A549 treated with GW870086 at 1 μM for 4 hours (cell line): Measurements from ENCODE around the gene MAP7D1. TPM values are rescaled to one million over a fixed set of nuclear protein-coding genes. Genes with fewer than 3 reads are reported as not detected.

Experiments used
- total RNA-seq: library from RNA; stranded (reverse); fragments of 200-300 nt; extraction: Qiagen RNA extraction; gene quantifications from 5 replicates; pipeline ENCODE4 v1.2.3, GENCODE V29; 2022; ENCODE audit warnings: low read depth

MAP7D1 gene
- total RNA-seq, result 176 to 195 TPM (median 184 TPM) in 5 replicates

GRCh38 chr1:36155408-36156328 lies at the start of gene MAP7D1:
Gene MAP7D1 (plus strand): TSS chr1:36156160. CDS start chr1:36156418, 258 bp downstream.

DNA sequence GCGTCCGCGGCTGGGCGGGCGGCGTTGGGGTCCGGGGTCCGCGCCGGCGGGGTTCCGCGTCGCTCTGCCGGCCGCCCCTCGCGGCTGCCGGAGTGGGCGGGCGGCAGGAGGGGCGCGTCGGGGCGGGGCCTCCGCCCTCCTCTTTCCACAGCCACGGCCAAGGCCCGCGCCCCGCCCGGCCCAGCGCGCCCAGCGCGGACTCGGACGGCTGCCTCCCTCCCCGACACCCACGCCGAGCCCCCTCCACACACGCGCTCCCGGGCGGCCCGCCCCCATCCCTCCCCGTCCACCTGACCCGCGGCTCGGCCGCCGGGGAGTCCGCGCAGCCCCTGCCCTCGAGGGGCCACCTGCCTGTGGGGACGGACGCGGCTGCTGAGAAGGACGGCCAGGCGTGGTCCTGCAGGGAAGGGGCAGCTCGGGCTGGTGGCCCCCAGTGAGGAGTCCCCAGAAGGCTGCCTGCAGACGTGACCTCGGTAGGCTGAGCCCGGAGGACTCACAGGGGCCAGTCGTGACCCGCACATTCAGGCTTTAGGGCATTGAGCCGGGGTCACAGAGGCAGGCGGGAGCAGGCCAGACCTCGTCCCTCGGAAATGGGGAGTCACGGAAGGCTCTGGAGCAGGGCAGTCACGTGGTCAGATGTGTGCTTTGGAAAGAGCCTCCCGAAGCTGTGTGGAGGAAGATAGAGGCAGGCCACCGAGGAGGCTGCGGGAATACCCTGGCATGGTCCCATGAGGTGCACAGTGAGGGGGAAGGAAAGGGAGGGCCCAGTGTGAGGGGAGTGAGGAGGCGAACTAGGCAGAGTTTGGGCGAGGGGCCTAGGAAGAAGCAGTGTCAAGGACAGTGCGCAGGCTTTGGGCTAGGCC lies 30.6 kb upstream of the MAP7D1 start, which contains the start of gene COL8A2:
TSS of gene COL8A2 (minus strand) at position 94 of the 863 bp plus-strand sequence. CDS start 24,980 bp downstream, outside the sequence.

GRCh38 chr1:36149237-36149972 lies 6.6 kb upstream of the MAP7D1 start, which contains the start of gene TRAPPC3:
Gene TRAPPC3 (minus strand): TSS chr1:36149486. CDS start chr1:36149378, 108 bp downstream.

DNA sequence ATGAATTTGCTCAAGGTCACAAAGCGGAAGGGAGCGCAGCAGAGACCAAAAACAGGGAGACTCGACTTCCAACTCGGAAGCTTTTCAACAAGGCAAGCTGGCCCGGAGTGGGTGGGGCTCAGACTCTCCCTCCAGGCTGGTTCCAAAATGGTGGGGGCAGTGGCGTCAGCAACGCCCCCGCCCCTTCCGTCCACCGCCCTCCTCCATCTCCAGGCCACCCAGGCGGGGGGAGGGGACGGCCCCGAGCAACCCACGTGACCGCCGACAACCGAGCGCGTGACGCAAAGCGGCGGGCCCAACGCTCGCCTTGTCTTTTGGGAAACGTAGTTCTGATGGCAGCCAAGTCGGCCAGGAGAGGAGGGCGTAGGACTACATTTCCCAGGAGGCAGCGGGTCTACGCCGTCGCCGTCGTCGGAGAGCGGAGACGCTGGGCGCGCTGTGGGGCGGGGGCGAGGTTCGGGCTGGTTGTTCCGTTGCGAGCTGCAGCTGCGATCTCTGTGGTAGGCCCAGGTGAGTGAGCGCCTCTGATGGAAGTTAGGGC lies 68.1 kb downstream of the MAP7D1 start, which contains the start of gene THRAP3:
TSS of gene THRAP3 (plus strand) at position 448 of the 541 bp plus-strand sequence. CDS start 58,121 bp downstream, outside the sequence.

Other genes with a start within 250 kb of the MAP7D1 start
- 5.5 to 8.1 TPM (median 7.1 TPM) in 5 replicates for gene AGO3, start 225.1 kb upstream of the MAP7D1 start, total RNA-seq
- not detected in 5 replicates for gene TEKT2, start 72.1 kb upstream of the MAP7D1 start, total RNA-seq
- gene ADPRS, start 67.3 kb upstream of the MAP7D1 start, total RNA-seq, result 23.7 to 31.7 TPM (median 28.6 TPM) in 5 replicates
- gene COL8A2, start 30.9 kb upstream of the MAP7D1 start, total RNA-seq, result 0.07 to 0.19 TPM (median 0.10 TPM) in 5 replicates
- 73.8 to 83.7 TPM (median 78.8 TPM) in 5 replicates for gene TRAPPC3, start 6.7 kb upstream of the MAP7D1 start, total RNA-seq
- gene THRAP3, start 68.3 kb downstream of the MAP7D1 start, total RNA-seq, result 58.1 to 70.9 TPM (median 67.3 TPM) in 5 replicates
- gene SH3D21, start 150.2 kb downstream of the MAP7D1 start, total RNA-seq, result 2.0 to 3.2 TPM (median 2.3 TPM) in 5 replicates
- gene EVA1B, start 167.5 kb downstream of the MAP7D1 start, total RNA-seq, result 11.7 to 24.8 TPM (median 22.8 TPM) in 5 replicates
- gene STK40, start 229.8 kb downstream of the MAP7D1 start, total RNA-seq, result 9.3 to 11.8 TPM (median 10.8 TPM) in 5 replicates
- 43.6 to 48.8 TPM (median 47.1 TPM) in 5 replicates for gene LSM10, start 241.7 kb downstream of the MAP7D1 start, total RNA-seq